GM21360 (cell line): ENCODE measurements around the gene L3MBTL2.

Experiments used
- ATAC-seq: cut with Tn5 transposase; IDR thresholded peaks from one replicate; pipeline ENCODE4 v1.9.1; 2021; ENCODE audit warnings: mild to moderate bottlenecking, moderate library complexity; ENCODE audit not compliant: unreplicated experiment

L3MBTL2 gene

DNA sequence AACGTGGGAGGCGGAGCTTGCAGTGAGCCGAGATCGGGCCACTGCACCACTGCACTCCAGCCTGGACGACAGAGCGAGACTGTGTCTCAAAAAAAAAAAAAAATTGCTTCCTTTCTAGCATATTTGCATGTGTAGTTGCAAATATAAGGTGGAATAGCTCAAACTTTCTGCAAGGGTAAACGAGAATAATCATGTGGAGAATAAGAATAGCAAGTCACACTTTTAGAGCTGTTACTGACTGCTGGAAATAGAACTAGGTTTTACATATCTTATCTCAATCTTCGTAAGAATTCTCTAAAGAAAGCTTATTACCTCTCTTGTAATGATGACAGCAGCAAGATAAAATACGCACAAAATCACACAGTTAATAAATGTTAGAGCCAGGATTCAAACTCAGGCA is 1.6 kb downstream of the L3MBTL2 start:
- ATAC-seq = no peak

DNA sequence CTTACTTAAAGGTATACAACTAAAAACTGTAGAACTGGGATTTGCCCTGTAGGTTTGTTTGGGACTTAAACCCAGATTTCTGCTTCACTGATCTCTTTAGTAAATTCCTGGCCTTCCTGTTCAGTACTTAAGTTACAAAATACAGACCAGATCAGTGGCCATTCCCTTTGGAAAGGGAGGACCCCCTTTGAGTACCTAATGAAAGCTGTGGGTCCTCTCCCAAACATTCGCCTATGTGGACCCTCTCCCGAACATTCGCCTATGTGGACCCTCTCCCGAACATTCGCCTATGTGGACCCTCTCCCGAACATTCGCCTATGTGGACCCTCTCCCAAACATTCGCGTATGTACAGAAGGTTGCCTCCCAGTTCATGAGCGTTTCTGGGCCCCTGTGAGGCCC is 10.3 kb downstream of the L3MBTL2 start:
- no peak for ATAC-seq

DNA sequence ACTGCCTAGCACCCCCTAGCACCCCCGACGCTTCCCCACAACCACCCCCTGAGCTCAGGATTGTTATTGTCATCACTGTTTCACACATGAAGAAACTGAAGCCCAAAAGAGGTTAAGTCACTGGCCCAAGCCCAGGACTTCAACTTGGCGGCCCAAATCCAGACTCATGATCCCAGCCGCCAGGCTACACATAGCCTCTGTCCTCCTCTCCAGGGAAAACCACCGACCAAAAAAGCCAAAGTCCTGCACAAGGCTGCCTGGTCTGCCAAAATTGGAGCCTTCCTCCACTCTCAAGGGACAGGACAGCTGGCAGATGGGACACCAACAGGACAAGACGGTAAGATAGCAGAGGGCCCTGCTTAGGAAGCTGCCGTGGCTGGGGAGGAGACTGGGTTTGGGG is 10.8 kb downstream of the L3MBTL2 start:
- ATAC-seq = no peak

DNA sequence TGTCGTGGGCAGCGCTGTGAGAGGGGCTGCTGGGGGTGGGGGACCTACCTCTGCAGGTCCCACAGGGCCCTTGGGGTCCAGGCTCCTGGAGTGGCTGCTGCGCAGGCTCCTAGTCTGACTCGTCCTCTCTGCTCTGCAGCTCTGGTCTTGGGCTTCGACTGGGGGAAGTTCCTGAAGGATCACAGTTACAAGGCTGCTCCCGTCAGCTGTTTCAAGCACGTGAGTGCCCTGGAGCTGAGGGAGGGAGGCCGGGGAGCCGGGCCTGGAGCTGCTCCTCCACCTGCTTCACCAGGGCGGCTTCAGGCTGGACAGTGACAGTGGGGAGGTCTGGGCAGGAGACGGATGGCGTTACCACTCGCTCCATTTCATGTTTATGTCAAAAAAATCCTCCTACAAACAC is 11.9 kb downstream of the L3MBTL2 start:
- ATAC-seq = no peak

GRCh38 chr22:41217553-41218157 is 12.5 kb downstream of the L3MBTL2 start:
- ATAC-seq = no peak

- no peak for ATAC-seq
Measured at GRCh38 chr22:41222846-41223507, 17.9 kb downstream of the L3MBTL2 start.

DNA sequence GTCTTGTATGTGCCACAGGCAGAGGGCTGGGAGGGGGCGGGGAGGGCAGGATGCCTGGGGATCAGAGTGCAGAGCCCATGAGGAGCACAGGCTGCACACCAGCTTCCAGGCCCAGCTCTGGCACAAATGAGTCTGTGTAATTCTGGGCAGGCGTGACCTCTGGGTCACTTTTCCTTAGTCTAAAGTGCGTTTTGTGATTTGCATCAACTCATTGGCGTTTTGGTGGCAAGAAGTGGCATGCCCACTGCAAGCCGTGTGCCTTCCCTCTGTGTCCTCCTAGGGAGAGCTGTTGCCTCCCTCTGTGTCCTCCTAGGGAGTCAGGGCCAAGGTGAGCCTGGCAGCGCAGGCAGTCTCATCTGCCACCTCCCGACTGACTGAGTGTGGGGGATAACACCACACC is 18.4 kb downstream of the L3MBTL2 start:
- ATAC-seq = no peak

GRCh38 chr22:41226723-41227655 is 21.9 kb downstream of the L3MBTL2 start:
- ATAC-seq = no peak

DNA sequence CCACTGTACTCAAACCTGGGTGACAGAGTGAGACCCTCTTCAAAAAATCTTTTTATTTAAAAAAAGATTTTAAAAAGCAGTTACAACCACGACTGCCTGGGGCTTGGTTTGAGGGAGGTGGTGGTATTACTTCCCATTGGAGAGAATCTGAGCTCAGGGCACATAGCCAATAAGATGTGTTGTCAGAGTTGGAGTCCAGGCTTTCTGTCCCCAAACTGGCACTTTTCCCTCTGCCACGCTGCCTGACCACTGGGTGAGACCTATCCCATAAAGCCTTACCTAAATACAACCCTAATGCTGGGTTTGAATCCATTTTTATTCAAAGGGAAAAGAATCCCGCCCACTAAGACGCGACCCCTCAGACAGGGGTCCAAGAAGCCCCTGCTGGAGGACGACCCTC is 24.1 kb downstream of the L3MBTL2 start:
- ATAC-seq = no peak

- ATAC-seq = no peak
Measured at GRCh38 chr22:41229730-41230400, 24.8 kb downstream of the L3MBTL2 start.

DNA sequence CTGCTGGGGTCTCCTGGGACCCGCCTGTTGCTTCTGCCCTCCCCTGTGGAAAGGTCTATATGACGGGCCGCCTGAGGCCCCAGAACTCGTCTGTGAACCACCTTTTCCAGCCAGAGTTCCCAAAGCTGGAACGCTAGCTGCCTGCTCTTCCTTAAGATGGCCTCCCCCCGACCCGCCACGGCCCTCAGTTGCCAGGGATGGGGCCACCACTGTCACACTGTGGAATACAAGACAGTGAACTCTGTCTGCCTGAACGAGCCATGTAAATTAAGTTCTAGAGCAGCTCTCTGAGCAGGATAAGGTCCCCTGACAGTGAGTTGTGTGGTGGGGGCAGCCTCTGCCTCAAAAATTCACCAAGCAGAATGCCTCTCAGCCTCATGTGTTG is 25.3 kb downstream of the L3MBTL2 start:
- no peak for ATAC-seq

GRCh38 chr22:41231369-41231768 is 26.3 kb downstream of the L3MBTL2 start:
- no peak for ATAC-seq

DNA sequence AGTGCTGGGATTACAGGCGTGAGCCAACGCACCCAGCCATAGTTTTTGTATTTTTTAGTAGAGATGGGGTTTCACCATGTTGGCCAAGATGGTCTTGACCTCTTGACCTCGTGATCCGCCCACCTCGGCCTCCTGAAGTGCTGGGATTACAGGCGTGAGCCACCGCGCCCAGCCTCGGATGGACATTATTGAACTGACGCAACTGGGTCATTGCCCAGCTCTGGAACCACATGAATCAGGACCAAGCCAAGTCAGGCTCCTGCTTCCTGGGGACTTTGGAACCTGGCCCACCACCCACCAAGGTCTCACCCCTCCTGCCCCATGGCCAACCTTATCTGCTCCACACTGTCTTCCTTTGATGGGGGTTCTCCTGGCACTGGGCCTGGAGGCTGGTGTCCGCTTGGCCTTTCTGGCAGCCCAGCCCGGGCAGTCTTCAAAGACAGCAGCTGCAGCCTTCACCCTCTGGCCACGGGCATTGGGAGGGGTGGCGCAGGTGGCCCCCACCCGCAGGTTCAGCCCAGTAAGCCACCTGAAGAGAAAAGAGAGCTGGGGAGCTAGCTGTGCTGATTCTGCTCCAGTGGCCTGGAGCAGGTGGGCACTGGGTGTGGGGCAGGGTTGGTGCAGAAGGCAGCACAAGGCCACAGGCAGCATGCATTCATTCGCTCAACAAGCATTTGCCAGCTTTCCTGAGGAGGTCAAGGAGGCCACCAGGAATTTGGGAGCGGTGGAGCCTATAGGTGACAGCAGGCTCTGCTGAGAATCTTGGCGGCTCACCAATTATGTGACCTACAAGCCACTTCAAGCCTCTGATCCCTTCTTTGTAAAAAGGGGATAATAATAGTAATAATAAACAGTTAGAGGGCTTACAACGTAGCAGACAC is 29.9 kb downstream of the L3MBTL2 start:
- no peak for ATAC-seq

- no peak for ATAC-seq
Measured at GRCh38 chr22:41237036-41237706, 32.1 kb downstream of the L3MBTL2 start.

- ATAC-seq = peak; percentile 48
Measured at GRCh38 chr22:41237707-41238569, 32.8 kb downstream of the L3MBTL2 start.

DNA sequence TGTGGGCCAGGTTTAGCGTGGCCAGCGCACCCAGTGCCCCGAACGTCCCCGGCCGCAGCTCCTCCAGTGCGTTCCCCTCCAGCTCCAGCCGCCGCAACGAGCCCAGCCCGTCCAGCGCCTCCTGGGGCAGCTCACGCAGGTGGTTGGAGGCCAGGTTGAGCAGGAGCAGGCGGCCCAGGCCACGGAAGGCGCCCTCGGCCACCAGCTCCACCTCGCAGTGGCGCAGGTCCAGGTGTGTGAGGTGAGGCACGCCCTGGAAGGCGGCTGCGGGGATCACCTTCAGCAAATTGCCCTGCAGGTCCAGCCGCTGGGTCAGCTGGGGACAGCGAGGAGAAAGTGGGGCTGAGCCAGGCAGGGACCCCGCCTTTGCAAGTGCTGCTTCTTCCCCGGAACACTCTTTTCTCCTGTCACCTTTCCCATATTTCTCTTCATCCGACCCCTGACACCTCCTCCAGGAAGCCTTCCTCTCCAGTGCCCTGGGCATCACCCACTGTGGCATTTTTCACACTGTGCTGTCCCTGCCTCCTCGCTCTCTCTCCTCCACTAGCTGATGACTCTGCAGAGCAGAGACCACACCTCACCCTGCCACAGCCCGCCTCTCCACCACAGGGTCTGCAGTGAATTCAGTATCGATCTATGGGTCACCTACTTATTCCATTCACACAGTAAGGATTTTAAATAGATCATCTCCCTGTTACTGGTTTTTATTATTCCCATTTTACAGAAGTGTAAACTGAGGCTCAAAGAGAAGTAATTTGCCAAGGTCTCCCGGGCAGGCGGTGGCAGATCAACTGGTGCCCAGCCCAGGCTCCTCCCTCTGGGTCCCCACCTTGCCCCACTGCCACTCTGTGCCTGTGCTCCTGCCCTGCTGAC is 33.7 kb downstream of the L3MBTL2 start:
- ATAC-seq = no peak

DNA sequence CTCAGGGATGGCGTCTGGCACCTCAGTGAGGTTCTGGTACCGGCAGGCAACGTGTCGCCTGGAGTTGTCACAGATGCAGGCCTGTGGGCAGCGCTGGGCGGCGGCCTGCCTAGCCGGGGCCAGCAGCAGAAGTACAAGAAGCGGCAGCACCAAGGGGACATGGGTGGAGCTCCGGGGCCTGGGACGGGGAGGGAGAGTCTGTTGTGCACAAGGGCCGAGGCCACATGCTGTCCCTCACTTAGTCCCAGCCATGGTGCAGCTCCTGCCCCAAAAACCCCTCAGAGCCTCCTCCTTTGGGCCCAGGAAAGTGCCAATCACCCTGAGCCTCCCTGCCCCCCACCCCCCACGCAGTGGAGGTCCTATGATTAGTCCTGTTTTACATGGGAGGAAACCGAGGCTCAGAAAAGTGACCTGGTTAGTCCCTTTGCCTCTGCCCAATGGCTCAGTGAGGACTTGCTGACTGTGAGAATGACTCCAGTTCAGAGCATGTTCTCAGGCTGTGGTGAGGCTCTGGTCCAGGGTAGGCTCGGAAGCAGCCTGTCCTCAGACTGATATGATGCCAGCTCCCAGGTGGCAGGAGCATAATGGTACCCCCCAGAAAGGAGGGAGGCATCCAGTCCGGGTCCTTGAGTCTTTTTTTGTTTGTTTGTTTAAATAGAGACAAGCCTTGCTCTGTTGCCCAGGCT is 34.5 kb downstream of the L3MBTL2 start:
- ATAC-seq = no peak
